GM19023 (cell line): ENCODE results near the gene UMAD1.
"Not testable (repeated sequence)": the region's sequence is repeated elsewhere in the genome, so short reads cannot be mapped to it uniquely, and the experiment has no call there.

Source experiments
- ATAC-seq: cut with Tn5 transposase; IDR thresholded peaks from one replicate; pipeline ENCODE4 v1.9.1; 2021; ENCODE audit warnings: mild to moderate bottlenecking, moderate library complexity; ENCODE audit not compliant: unreplicated experiment

Gene UMAD1

GRCh38 chr7:7652798-7653540 is 12.4 kb downstream of the UMAD1 start:
- no peak for ATAC-seq

DNA sequence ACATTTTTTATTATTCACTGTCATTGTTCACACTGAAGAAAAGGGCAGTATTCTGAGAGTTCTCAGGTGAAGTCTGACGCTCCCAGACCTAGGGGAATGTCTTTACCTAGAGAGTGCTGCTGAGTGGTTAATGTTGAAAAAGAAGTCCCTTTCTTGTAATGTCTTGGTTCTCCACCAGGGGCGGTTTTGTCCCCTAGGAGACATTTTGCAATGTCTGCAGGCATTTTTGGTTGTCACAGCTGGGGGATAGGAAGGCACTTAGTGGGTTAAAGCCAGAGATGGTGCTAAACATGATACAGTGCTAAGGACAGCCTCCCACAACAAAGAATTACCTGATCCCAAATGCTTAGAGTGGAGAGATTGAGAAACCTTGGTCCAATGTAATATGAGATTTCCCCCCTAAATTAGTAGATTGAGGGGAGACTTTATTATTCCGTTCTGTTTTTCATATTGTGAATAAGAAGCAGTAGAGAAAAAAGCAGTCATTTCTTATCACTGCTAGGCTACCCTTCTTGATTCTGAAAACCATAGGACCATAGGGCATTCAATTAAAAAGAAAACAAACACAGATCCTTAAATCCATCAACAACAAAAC is 13.1 kb downstream of the UMAD1 start:
- ATAC-seq, result no peak

- no peak for ATAC-seq
These were observed 14.6 kb downstream of the UMAD1 start for GRCh38 chr7:7654964-7655715.

DNA sequence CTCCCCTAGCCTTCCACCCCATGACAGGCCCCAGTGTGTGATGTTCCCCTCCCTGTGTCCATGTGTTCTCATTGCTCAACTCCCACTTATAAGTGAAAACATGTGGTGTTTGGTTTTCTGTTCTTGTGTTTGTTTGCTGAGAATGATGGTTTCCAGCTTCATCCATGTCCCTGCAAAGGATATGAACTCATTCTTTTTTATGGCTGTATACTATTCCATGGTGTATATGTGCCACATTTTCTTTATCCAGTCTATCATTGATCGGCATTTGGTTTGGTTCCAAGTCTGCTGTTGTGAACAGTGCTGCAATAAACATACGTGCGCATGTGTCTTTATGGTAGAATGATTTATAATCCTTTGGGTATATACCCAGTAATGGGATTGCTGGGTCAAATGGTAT is 15.9 kb downstream of the UMAD1 start:
- ATAC-seq, result not testable (repeated sequence)

DNA sequence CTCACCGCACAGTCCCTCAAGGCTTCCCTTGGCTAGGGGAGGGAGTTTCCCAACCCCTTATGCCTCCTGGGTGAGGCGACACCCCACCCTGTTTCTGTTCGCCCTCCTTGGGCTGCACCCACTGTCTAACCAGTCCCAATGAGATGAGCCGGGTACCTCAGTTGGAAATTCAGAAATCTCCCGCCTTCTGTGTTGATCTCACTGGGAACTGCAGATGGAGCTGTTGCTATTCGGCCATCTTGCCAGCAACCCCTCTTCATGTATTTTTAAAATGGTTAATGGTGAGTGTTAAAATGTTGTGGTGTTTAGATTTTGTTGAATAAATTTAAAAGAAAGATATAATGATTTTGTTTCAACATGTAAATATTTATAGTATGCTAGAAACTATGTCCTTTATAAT is 22.0 kb downstream of the UMAD1 start:
- ATAC-seq, result no peak

DNA sequence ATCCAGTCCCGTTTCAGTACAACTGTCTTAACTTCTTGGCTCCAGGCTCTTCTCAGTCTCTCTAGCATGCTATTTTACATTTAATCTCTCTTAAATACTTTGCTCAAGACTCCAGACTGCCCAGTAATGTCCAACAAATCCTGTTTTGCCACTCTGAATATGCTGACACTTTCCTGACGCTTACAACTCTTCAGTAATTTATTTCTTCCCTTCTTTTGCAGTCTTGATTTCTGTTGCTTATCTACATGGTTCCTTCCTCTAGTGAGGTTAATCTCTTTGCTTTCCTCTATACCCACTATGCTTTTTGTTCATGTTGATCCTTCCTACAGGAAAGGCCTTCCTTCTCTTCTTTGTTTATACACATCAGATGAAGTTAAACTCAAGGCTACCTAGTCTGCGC is 23.7 kb downstream of the UMAD1 start:
- no peak for ATAC-seq

DNA sequence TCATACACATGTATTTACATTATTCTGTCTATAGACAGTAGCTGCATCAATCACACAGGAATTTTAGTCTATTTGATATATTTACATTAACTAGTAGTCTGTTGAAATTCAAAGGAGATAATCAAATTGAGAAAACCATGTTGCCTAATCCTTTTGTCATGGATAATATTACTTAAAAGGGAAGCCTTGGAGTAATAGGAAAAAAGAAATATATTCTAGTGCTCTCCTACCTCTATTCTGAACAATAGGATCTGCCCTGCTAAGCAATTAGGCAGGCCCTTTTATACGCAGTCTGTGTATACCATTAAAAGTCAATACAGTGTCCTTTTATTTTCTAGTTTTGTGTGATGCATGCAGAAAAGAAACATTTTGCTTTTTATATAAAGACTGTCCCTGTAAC is 24.5 kb downstream of the UMAD1 start:
- no peak for ATAC-seq

GRCh38 chr7:7667187-7667586 is 26.6 kb downstream of the UMAD1 start:
- ATAC-seq, result no peak

DNA sequence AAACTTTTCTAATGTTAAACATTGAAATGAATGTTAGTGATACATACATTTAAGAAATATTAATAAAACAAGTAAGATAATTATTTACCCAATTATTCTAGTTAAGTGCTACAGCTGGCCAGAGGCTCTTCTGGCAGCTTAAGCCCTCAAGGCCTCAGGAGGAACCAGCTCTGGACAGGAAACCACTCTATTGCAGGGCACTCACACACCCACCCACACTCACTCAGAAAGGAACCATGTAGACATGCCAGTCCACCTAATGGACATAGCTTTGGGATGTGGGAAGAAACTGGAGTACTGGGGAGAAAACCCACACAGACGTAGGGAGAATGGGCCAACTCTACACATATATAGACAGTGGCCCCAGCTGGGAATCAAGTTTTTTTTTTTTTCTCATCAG is 28.2 kb downstream of the UMAD1 start:
- no peak for ATAC-seq

DNA sequence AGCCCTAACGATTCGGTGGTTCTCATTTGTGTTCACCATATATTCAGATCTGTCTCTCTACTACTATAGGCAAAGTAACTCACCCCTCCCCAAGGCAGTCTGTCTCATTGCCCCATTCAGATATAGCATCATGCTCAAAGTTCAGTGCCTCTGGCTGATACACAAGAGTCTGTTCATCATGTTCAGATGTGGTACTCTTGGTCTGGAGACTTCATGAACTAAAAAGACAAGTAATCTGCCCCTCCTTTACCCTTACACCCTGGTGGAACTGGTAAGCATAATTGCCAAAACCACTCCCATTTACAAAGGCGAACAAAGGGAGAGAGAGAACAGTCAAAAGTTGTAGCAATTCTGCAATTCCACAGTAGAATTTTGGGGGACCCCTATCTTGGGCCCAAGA is 29.9 kb downstream of the UMAD1 start:
- ATAC-seq, result no peak

DNA sequence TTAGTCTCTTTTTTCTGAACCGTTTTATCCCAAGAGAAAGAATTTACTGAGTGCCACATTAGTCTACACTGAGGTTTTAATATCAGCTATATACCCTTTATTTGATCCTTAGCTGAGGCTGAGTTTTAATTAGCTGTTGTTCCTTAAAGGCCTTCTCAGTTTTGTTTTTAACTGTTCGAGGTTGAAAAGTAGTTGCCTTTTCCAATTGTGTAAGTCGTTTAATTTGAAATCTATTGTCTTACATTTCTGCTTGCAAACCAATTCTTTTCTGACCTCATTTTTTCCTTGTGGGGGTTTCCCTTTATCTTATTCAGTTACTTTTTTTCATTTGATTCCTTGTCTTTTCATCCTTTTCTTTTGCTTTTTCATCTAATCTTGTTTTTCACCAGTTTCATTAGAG is 30.8 kb downstream of the UMAD1 start:
- no peak for ATAC-seq

- ATAC-seq, result no peak
These were observed 32.1 kb downstream of the UMAD1 start for GRCh38 chr7:7672545-7673239.

- no peak for ATAC-seq
These were observed 32.6 kb downstream of the UMAD1 start for GRCh38 chr7:7673240-7673550.

GRCh38 chr7:7675686-7676085 is 35.1 kb downstream of the UMAD1 start:
- no peak for ATAC-seq

- not testable (repeated sequence) for ATAC-seq
These were observed 39.1 kb downstream of the UMAD1 start for GRCh38 chr7:7679640-7680039.

- ATAC-seq, result peak; percentile 63
These were observed 40.8 kb downstream of the UMAD1 start for GRCh38 chr7:7681191-7681935.

DNA sequence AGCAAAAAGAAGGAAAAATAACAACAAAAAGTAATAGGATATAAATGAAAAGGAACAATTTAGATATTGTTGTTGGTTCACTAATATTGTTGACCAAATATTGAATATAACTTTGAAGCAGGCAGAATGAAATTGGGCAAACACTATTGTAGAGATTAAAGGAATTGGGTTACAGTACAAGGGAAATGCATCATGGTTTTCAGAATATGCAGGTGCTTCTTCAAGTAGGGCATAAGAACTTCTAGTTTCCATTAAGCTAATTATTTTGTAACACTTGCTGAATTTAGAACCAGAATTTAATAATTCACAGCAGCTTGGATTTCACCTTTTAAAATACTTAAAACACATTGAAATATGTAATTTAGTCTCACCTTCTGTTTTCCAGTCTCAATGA is 41.4 kb downstream of the UMAD1 start:
- ATAC-seq, result no peak

DNA sequence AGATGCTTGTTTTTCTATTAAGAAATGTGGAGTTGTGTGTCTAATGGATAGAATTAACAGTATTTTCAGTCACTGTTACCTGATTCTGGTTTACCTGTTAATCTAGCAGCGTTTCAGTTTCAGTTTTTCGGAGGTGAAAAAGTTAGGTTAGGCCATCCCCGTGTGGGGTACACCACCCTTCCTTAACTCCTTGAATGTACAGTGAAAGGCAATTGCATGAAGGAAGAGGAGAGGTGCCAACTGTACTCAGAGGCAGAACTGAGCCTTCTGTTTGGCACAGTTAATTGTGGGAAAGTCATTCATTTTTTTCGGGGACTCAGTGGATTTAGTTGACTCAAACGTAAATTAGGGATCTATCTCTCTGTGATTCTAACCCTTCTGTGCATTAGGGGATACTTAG is 42.3 kb downstream of the UMAD1 start:
- no peak for ATAC-seq

DNA sequence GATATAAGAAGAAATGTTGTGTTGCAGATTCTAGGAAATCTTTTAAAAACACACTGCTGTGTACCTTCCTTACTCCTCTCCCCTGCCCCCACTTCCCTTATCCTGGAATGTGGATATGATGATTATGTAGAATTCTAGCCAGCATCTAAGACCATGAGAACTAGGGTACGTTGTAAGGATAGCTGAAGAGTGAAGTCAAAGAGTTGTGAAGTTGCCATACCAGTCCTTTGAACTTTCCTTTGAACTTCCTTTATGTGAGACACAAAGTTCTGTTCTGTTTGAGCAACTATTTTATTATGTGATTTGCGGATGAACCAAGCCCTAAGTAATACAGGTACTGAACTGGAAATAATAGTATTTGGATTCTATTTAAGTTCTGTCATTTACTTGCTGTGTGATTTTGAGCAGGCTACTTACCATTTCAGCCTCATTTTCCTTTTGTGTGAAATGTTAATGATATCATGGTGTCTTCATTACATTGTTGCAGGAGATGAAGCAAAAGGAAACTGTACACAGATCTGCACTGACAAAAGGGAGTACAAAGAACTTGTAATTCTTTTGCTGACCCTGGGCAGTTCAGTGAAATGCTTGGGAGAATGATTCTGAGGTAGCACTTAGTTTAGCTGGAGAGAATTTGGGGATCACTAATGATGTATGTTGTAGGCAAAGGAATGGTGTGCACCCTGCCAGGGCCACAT is 46.4 kb downstream of the UMAD1 start:
- no peak for ATAC-seq

GRCh38 chr7:7687800-7688199 is 47.2 kb downstream of the UMAD1 start:
- no peak for ATAC-seq
